Neuron (in vitro differentiated cells): Measurements from ENCODE around the gene CETP.
"Not testable (repeated sequence)": the region's sequence is repeated elsewhere in the genome, so short reads cannot be mapped to it uniquely, and the experiment has no call there.

ENCODE experiments used
- H2AFZ ChIP-seq: one replicate; pipeline ENCODE4 v1.6.1; 2013; ENCODE audit warnings: low read depth, mild to moderate bottlenecking, inconsistent platforms, low read length, moderate library complexity
- H3K27me3 ChIP-seq: one replicate; pipeline ENCODE4 v1.6.1; 2013; ENCODE audit warnings: low read length; ENCODE audit not compliant: insufficient read depth
- H3K36me3 ChIP-seq: one replicate; pipeline ENCODE4 v1.6.1; 2013; ENCODE audit warnings: low read length; ENCODE audit not compliant: insufficient read depth
- H3K4me1 ChIP-seq: one replicate; pipeline ENCODE4 v1.6.1; 2013; ENCODE audit warnings: low read length; ENCODE audit not compliant: insufficient read depth
- H3K4me3 ChIP-seq: 2 replicates; pipeline ENCODE4 v1.5.1; 2013; ENCODE audit warnings: mild to moderate bottlenecking, low read length, moderate library complexity
- H3K9me3 ChIP-seq: one replicate; pipeline ENCODE4 v1.6.1; 2013; ENCODE audit warnings: low read length

Gene CETP

DNA sequence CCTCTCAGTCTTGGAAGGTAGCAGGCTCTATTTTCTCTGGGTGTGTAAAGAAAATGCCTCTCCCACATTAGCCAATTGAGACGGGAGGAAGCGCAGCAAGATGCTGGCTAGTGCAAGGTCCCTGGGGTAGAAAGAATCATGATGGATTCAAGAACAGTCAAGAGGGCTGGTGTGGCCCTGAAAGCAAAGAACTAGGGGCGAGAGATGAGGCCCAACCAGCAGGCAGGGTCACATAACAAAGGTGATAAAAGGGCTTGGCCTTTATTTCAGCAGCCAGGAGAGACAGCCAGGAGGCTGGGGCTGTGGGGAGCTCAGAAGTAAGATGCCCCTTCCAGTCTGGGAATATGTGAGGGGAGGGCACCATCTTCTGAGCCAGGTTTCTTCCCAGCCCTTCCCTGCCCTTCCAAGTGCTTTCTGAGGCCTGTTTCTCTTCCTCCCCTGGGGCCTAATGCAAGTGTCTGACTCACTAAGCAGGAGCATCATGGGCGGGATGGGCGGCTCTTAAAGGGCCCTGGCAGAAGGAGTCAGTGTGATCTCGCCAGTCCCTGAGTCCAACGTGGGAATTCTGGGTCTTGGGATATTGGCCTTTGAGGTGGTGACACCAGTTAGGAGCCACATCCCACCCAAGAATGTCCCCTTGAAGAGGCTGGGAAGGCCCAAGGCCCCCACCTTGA, 23.7 kb downstream of the CETP start:
- no peak overlapping the region for H3K4me3 ChIP-seq
- no peaks in the 10 kb centered on the region for H3K36me3 ChIP-seq
- H3K9me3 ChIP-seq = no peaks in the 10 kb centered on the region
- H3K4me1 ChIP-seq = peaks cover 18% of the 10 kb centered on the region
- H3K27me3 ChIP-seq = peaks cover 48% of the 10 kb centered on the region
- no peak overlapping the region for H2AFZ ChIP-seq

DNA sequence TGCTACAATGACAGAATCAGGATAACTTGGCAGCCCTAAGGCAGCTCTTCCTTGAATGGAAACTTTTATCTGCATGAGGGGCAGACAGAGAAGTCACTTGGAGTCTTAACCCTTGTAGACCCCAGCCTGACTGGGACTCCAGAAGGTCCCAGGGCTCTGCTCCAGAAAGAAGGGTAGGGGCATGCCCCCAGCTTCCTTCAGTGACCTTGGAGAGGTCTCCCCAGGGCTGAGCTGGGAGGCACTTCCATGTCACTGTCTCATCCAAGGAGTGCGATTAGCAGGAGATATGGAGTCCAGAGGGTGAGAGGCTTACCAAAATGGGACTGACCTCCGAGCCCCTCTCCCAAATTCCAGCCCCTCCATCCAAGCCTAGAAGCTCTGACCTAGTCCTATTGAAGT, 24.2 kb downstream of the CETP start:
- Histone ChIP-seq H3K4me3 (no peak overlapping the region), H2AFZ (no peak overlapping the region), H3K27me3 (peaks cover 53% of the 10 kb centered on the region), H3K4me1 (peaks cover 18% of the 10 kb centered on the region), H3K9me3 (no peaks in the 10 kb centered on the region), H3K36me3 (no peaks in the 10 kb centered on the region)

DNA sequence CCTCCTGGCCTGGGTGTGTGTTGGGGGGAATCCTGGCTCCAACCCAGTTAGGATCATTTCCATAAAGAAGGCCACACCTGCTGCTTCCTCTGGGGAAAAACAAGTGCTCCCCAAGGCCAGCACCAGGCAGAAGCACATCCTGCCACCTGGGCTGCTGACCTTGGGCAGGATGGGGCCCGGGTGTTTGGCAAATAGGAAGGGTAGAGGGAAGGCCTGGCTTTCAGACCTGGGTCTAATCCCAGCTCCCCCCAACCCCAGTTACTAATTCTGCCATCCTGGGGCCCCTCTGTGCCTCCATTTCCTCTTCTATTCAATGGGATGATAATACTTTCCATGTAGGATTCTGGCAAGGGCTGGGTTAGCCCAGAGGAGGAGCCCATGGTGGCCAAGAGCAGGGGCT, 24.6 kb downstream of the CETP start:
- Histone ChIP-seq H3K4me3 (no peak overlapping the region), H3K36me3 (no peaks in the 10 kb centered on the region), H3K4me1 (peaks cover 14% of the 10 kb centered on the region), H3K27me3 (peaks cover 55% of the 10 kb centered on the region), H3K9me3 (no peaks in the 10 kb centered on the region), H2AFZ (no peak overlapping the region)

DNA sequence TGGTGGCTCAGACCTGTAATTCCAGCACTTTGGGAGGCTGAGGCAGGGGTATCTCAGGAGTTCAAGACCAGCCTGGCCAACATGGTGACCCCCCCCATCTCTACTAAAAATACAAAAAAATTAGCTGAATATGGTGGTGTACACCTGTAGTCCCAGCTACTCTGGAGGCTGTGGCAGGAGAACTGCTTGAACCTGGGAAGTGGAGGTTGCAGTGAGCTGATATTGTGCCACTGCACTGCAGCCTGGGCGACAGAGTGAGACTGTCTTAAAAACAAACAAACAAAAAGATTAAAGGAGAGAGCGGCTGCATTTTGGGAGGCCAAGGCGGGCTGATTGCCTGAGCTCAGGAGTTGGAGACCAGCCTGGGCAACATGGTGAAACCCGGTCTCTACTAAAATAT, 25.2 kb downstream of the CETP start:
- H3K4me3 ChIP-seq, H3K36me3 ChIP-seq, H2AFZ ChIP-seq, H3K9me3 ChIP-seq: not testable (repeated sequence)
- H3K4me1 ChIP-seq = peaks cover 12% of the 10 kb centered on the region
- peaks cover 55% of the 10 kb centered on the region for H3K27me3 ChIP-seq

DNA sequence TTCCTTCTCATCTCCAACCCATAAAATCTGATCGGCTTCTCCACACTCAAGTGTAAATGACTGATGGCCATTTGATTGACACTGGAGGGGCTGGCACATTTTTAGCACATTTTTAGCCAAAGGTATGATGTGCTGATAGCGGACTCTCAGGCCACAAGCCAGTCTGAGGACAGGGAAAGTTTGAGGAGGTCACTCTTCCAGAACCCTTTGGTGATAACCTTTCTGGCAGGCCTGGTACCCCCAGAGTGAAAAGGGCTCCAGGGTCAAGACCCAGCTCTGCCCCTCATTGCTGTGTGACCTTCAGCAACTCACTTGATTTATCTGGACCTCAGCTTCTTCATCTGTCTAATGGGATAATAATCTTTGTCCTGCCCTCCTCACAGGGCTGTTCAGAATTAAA, 25.9 kb downstream of the CETP start:
- Histone ChIP-seq H3K4me1 (peaks cover 12% of the 10 kb centered on the region), H2AFZ (no peak overlapping the region), H3K9me3 (no peaks in the 10 kb centered on the region), H3K27me3 (peaks cover 56% of the 10 kb centered on the region), H3K36me3 (no peaks in the 10 kb centered on the region), H3K4me3 (no peak overlapping the region)

DNA sequence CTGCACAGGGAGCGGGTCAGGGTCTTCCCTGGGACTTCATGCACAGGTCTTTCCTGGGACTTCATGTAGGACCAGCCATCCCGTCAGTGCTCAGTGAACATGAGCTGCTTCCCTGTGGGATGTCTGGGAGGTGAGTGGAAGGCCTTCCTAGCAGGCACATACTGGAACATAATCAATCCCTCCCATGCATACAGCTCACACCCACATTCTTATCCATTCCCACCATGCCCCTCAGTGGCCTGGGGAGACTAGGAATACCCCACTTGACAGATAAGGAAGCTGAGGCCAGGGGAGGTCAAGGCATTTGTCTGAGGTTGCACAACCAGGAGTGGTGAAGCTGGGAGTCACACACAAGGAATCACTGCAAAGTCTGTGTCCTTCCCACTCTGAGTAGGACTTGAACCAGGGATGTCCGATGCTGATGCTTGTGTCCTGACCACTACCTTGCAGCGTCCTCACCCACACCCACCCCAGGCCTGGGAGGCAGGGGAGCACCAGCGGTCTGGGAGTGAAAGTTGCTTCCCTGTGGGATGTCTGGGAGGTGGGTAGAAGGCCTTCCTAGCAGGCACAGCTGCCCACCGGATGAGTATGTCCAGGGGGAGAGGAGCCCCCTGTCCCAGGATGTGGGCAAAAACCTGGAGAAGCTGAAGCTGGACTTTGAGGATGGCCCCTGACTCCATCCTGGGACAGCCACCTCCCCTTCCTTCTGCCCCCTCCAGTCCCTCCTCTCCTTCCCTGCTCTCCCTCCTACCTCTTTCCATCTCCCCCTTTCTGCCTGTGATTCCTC, 26.6 kb downstream of the CETP start:
- Histone ChIP-seq H2AFZ (no peak overlapping the region), H3K4me3 (no peak overlapping the region), H3K4me1 (peaks cover 12% of the 10 kb centered on the region), H3K9me3 (no peaks in the 10 kb centered on the region), H3K36me3 (no peaks in the 10 kb centered on the region), H3K27me3 (peaks cover 54% of the 10 kb centered on the region)

DNA sequence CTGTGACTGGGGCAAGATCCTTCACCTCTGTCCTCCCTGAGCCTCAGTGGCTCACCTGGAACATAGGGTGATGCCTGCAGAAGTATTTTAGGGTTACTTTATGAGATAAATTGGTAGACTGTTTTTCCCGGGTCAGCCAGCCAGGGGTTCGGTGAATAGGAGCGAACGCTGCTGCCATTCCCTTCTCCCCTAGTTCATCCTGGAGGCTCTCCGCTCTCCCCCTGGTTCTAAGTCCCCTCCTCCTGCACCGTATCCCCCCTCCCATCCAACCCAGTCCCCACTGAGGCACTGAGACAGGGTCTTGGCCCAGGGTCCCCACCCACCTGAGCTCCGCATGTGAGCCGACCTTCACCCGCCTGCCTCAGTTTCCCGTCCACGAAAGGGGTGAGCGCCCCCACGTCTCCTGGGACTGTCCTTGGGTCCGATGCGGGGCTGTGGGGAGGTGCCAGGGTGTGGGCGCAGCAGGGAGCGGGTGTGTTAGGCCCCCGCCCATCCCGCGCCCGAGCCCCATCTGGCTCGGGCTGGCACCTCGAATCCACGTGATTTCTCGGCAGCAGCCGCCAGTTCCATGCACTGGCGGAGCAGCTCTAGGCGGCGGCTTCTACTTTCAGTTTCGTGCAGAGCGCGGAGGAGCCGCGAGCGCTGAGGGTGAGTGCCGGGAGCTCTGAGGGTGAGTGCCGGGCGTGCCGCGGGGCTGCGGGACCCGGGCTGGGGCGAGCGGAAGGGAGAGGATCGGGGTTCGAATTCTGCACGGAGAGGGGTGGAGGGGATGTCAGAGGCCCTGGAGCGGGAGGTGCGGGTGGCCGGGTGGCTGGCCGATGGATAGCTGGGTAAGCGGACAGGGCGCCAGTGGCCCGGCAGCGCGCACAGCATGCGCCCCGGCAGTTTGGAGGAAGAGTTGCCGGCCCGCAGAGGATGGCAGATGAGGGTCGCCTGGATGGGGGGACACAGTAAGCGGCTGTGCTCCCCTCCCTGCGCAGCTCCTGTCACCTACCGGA, 27.5 kb downstream of the CETP start, which contains the start of gene NLRC5:
Gene NLRC5, plus strand, starts transcription at position 610 of the 998 bp plus-strand sequence. CDS start 31,156 bp downstream, outside the sequence.
- no peaks in the 10 kb centered on the region for H3K9me3 ChIP-seq
- peaks cover 51% of the 10 kb centered on the region for H3K27me3 ChIP-seq
- H2AFZ ChIP-seq = peak within 1 kb of the TSS; percentile 71
- no peaks in the 10 kb centered on the region for H3K36me3 ChIP-seq
- H3K4me3 ChIP-seq = peak within 1 kb of the TSS; percentile 55
- peaks cover 12% of the 10 kb centered on the region for H3K4me1 ChIP-seq

DNA sequence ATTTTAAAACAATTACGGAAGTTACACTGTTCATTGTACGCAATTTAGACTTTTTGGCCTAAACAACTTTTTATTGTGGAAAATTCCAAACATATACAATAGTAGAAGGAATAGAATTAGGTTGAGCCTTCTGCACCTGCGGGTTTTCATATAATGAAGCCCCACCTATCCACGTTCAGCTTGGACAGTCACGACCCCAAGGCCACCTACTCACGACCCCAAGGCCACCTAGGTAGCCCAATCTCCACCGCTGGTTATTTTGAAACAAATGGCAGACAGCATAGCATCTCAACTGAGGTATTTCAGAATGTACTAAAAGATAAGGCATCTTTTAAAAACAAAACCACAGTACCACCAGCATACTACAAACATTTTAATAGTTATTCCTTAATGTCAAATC, 28.2 kb downstream of the CETP start:
- Histone ChIP-seq H3K36me3 (no peaks in the 10 kb centered on the region), H3K4me3 (peak overlapping the region; percentile 55), H3K9me3 (no peaks in the 10 kb centered on the region), H3K4me1 (peaks cover 12% of the 10 kb centered on the region), H2AFZ (no peak overlapping the region), H3K27me3 (peaks cover 56% of the 10 kb centered on the region)

DNA sequence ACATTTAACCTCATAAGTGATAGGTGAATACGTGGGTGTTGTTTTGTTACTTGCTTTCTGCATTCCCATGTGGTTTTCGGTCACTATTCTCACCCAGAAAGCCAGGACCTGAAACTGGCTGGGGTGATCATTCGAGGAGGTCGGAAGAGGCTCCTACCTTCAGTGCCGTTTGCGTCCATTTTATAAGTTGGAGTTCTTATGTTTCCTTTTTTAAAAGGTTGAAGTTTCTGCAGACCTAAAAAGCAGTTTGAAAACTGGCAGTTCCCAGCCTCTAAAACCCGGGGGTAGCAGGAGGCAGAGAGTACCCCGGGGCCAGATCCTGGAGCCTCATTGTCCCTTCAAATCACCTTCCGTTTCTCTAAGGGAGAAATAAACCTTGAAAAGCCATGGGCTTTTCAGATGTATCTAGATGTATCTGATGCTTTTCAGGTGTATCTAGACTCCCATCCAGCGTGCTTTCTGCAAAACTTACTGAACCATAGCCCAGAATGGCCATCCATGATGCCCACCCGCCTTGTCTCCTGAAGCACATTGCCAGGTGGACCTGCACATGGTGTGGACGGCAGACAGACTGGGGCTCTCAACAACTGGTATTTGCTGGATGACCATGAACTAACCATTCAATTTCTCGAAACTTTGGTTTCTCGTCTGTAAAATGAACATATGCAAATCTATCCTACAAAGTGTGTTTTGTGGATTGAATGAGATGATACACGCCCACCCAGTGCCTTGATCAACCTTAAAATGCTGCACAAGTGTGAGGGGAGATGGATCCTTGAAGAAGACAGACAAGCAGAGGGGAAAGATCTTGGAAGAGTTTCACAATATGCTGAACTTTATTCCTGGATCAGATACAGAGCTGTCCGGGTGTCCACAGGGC, 28.9 kb downstream of the CETP start:
- no peaks in the 10 kb centered on the region for H3K36me3 ChIP-seq
- H3K4me1 ChIP-seq = peaks cover 12% of the 10 kb centered on the region
- no peaks in the 10 kb centered on the region for H3K9me3 ChIP-seq
- H3K27me3 ChIP-seq = peaks cover 56% of the 10 kb centered on the region
- no peak overlapping the region for H3K4me3 ChIP-seq
- no peak overlapping the region for H2AFZ ChIP-seq

DNA sequence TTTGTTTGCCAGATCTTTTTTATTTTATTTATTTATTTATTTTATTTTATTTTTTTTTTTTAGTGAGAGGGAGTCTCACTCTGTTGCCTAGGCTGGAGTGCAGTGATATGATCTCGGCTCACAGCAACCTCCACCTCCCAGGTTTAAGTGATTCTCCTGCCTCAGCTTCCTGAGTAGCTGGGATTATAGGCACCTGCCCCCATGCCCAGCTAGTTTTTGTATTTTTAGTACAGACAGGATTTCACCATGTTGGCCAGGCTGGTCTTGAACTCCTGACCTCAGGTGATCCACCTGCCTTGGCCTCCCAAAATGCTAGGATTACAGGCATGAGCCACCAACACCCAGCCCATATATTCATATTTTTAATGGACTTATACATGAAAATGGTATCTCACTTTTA, 30.7 kb downstream of the CETP start:
- H3K4me3 ChIP-seq, H3K36me3 ChIP-seq: not testable (repeated sequence)
- H3K27me3 ChIP-seq = peaks cover 47% of the 10 kb centered on the region

DNA sequence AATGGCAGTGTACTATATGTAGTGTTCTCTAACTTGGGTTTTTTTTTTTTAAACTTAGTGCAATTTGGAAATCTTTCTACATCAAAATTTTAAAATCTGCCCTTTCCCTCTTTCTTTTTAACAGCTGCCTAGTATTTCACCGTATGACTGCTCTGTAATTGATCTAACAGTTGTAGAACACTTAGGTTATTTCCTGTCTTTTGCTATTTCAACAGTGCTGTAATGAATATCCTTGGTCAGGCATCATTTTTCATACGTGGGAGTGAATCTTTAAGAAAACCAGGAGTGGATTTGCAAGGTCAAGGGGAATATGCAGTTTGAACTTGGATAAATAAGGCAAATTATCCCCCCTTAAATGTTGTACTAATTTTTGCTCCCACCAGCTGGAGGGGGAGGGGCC, 31.5 kb downstream of the CETP start:
- peaks cover 39% of the 10 kb centered on the region for H3K27me3 ChIP-seq

More for the DNA sequence above, 30.7 kb downstream of the CETP start:
- not testable (repeated sequence) for H2AFZ ChIP-seq, H3K9me3 ChIP-seq
- H3K4me1 ChIP-seq = peaks cover 12% of the 10 kb centered on the region

DNA sequence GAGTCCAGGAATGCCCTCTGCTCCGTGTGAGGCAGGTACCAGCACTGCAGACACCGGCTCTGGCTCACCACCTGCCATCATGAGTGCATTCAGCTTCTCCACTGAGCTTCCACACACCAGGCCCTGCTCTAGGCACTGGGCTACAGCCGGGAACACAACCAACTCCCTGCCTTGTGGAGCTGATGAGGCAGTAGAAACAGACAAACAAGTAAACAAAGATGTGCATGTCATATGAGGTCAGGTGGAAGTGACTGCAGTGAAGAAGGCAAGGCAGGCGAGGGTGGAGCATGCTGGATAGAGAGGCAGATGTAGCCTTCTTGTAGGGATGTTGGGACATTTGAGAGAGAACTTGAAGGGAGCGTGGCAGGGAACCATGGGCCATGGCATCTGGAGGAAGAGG, 32.6 kb downstream of the CETP start:
- Histone ChIP-seq H3K27me3 (peaks cover 29% of the 10 kb centered on the region), H3K4me1 (peaks cover 8% of the 10 kb centered on the region), H3K36me3 (no peaks in the 10 kb centered on the region), H3K9me3 (no peaks in the 10 kb centered on the region), H3K4me3 (no peak overlapping the region), H2AFZ (no peak overlapping the region)

More for the DNA sequence above, 31.5 kb downstream of the CETP start:
- no peaks in the 10 kb centered on the region for H3K36me3 ChIP-seq
- H3K4me3 ChIP-seq = no peak overlapping the region
- H3K4me1 ChIP-seq = peaks cover 12% of the 10 kb centered on the region
- H2AFZ ChIP-seq = no peak overlapping the region
- no peaks in the 10 kb centered on the region for H3K9me3 ChIP-seq
